OCI-LY3 (cell line): ENCODE measurements around the gene STUB1.

Experiments used
- CTCF ChIP-seq: fragments of 200-600, 300-600 bp; sonication (generic); IDR thresholded peaks from 2 replicates; pipeline ENCODE4 v1.5.1; 2014; ENCODE audit warnings: antibody characterized with exemption, low read length, low read depth
- EZH2phosphoT487 ChIP-seq: fragments of 200-600 bp; shearing (Covaris generic); IDR thresholded peaks from 2 replicates; pipeline ENCODE4 v1.6.1; 2018; ENCODE audit warnings: antibody characterized with exemption, mixed run types, low read depth

GRCh38 chr16:694187-694862, 14.1 kb downstream of the STUB1 start:
- TF ChIP-seq CTCF (no peak), EZH2phosphoT487 (no peak)
